ENCODE measurements around the gene OOSP4B.
"Not testable (repeated sequence)": the region's sequence is repeated elsewhere in the genome, so short reads cannot be mapped to it uniquely, and the experiment has no call there.

OOSP4B gene

DNA sequence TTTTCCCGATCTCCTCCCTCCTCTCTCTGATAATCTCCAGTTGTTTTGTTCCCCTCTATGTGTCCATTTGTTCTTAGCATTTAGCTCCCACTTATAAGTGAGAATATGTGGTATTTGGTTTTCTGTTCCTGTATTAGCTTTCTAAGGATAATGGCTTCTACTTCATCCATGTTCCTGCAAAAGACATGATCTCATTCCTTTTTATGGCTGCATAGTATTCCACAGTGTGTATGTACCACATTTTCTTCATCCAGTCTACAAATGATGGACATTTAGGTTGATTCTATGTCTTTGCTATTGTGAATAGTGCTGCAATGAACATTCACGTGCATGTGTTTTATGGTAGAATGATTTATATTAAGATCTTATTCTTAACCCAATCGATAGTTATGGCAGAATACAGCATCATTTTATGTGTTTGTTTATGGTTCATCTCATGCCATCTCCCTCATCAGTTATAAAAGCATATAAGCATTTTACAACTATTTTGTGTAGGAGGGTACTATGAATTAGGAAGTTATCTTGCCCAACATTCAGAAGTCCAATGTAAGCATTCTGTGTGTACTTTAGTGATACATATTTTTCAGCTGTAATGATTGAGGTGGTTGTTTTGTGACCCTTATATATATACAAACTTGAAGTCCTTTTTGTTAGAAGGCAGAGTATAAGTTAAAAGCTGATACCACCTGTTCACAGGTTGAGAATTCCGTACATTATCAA is 42.7 kb downstream of the OOSP4B start:
- H3K4me3 ChIP-seq (ENCODE audit: low read depth, low read length) = no peak overlapping the region
- in situ Hi-C loops (cut with HindIII; ENCODE audit: low sequenced_read_pairs) = no loop called here
- DNase-seq (ENCODE audit: low read depth) = no peak
- TF ChIP-seq, protein P1, sequence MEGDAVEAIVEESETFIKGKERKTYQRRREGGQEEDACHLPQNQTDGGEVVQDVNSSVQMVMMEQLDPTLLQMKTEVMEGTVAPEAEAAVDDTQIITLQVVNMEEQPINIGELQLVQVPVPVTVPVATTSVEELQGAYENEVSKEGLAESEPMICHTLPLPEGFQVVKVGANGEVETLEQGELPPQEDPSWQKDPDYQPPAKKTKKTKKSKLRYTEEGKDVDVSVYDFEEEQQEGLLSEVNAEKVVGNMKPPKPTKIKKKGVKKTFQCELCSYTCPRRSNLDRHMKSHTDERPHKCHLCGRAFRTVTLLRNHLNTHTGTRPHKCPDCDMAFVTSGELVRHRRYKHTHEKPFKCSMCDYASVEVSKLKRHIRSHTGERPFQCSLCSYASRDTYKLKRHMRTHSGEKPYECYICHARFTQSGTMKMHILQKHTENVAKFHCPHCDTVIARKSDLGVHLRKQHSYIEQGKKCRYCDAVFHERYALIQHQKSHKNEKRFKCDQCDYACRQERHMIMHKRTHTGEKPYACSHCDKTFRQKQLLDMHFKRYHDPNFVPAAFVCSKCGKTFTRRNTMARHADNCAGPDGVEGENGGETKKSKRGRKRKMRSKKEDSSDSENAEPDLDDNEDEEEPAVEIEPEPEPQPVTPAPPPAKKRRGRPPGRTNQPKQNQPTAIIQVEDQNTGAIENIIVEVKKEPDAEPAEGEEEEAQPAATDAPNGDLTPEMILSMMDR (IDR thresholded peaks at IDR 0.05; ENCODE audit: low read depth, low read length, missing control alignments) = no peak

DNA sequence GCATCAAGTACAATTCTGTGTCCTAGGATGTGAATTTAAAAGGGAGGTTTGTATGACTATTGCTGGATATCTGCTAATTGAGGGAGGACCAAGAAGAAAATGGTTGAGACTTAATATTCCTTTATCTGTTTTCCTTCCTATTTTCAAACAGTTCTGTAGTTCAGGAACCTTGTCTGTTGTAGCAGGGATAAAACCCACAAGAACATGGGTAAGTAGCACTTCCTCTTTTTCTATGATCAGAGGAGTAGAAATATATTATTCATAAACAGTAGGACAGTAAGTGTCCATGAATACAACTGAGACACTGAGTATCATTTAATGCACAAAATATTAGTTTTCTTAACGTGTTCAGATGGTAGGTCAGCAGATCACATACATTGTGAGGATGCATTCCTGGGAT is 47.1 kb downstream of the OOSP4B start:
- no peak for DNase-seq (ENCODE audit: low read depth)
- in situ Hi-C loops (cut with HindIII; ENCODE audit: low sequenced_read_pairs) = no loop called here
- H3K4me3 ChIP-seq (ENCODE audit: low read depth, low read length) = no peak overlapping the region
- TF ChIP-seq, protein P1 (IDR thresholded peaks at IDR 0.05; ENCODE audit: low read depth, low read length, missing control alignments) = no peak

DNA sequence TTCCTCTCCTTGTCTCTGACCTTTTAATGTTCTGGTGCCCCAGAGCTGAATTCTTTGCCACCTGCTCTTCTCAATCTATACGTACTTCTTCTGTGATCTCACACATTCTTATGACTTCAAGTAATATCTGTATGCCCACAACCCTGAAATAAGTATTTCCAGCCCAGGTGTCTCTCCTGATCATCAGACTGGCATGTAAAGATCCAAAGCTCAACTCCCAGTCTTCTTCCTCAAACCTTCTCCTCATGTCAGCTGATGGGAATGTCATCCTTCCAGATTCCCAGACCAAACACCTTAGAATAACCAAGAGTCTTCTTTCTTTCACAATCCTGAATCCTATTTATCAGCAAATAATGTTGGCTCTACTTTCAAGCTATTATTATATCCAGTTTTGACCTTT is 48.8 kb downstream of the OOSP4B start:
- TF ChIP-seq, protein P1 (IDR thresholded peaks at IDR 0.05; ENCODE audit: low read depth, low read length, missing control alignments) = no peak
- no peak for DNase-seq (ENCODE audit: low read depth)
- in situ Hi-C loops (cut with HindIII; ENCODE audit: low sequenced_read_pairs) = no loop called here
- H3K4me3 ChIP-seq (ENCODE audit: low read depth, low read length) = no peak overlapping the region

DNA sequence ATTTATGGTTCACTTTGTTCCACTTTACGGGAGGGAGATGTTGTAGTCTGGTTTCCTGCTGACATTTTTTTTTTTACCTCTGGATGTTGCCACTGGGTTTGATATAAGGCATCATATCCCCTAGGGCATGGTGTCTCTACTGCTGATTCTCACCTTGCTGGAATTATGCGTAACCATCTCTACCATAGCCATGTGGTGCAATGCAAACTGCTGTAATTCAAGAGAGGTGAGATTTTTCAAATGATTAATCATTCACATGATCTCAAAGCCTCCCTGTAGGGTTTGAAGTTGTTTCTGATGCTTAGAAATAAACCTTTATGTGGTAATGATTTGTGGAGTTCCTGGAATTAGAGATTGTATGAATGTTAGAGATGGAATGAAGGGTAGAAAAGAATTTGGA is 52.5 kb downstream of the OOSP4B start:
- DNase-seq (ENCODE audit: low read depth) = no peak
- TF ChIP-seq, protein P1 (IDR thresholded peaks at IDR 0.05; ENCODE audit: low read depth, low read length, missing control alignments) = no peak
- no peak overlapping the region for H3K4me3 ChIP-seq (ENCODE audit: low read depth, low read length)
- in situ Hi-C loops (cut with HindIII; ENCODE audit: low sequenced_read_pairs) = no loop called here

DNA sequence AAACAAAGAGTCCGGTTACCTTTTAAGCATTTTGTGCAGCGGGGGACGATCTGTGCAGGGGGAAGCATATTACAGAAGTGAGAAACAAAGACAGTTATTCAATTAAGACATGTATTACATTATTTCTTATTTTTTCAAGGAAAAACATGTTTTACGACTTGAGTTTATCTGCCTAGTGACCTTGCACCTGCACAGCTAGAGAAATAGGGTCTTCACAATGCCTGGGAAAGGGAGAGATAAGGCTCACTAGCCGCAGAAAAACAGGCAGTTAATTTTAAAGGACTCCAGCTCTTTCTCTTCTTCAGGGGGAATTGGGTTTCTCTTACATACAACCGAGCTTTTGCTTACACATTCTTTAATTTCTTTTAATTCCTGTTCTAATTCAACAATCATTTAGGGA is 54.7 kb downstream of the OOSP4B start:
- in situ Hi-C loops (cut with HindIII; ENCODE audit: low sequenced_read_pairs); DNase-seq (ENCODE audit: low read depth); H3K4me3 ChIP-seq (ENCODE audit: low read depth, low read length): not testable (repeated sequence)

DNA sequence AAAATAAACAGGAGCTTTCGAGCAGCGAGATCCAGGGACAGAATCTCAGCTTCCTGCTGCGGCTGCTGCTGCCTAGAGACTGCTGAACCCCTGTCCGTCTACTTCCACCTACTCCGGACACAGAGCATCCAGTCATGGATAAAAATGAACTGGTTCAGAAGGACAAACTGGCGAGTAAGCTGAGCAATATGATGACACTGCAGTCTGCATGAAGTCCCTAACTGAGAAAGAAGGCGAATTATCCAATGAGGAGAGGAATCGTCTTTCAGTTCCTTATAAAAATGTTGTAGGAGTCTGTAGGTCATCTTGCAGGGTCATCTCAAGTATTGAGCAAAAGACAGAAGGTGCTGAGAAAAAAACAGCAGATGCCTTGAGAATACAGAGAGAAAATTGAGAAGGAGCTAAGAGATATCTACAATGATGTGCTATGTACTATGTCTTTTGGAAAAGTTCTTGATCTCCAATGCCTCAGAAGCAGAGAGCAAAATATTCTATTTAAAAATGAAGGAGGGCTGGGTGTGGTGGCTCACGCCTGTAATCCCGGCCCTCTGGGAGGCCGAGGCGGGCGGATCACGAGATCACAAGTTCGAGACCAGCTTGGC is 60.3 kb downstream of the OOSP4B start:
- TF ChIP-seq, protein P1 (IDR thresholded peaks at IDR 0.05; ENCODE audit: low read depth, low read length, missing control alignments) = no peak
- DNase-seq (ENCODE audit: low read depth) = no peak
- in situ Hi-C loops (cut with HindIII; ENCODE audit: low sequenced_read_pairs) = no loop called here
- H3K4me3 ChIP-seq (ENCODE audit: low read depth, low read length) = no peak overlapping the region

DNA sequence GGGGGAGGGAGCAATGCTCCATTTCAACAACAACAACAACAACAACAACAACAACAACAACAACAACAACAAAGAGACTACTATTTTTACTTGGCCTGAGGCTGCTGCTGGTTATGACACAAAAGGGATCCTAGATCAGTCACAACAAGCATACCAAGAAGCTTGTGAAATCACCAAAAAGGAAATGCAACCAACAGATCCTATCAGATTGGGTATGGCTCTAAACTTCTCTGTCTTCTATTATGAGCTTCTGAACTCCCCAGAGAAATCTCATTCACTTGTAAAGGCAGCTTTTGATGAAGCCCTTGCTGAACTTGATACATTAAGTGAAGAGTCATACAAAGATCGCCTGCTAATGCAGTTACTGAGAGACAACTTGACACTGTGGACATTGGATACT is 61.0 kb downstream of the OOSP4B start:
- DNase-seq (ENCODE audit: low read depth) = no peak
- TF ChIP-seq, protein P1 (IDR thresholded peaks at IDR 0.05; ENCODE audit: low read depth, low read length, missing control alignments) = no peak
- in situ Hi-C loops (cut with HindIII; ENCODE audit: low sequenced_read_pairs) = no loop called here
- no peak overlapping the region for H3K4me3 ChIP-seq (ENCODE audit: low read depth, low read length)

Data from astrocyte of the cerebellum (primary cell).